HG03196 (cell line): ENCODE measurements around the gene ZNF213.

Source experiments
- ATAC-seq: cut with Tn5 transposase; IDR thresholded peaks from one replicate; pipeline ENCODE4 v1.9.1; 2021; ENCODE audit not compliant: unreplicated experiment

Gene ZNF213

DNA sequence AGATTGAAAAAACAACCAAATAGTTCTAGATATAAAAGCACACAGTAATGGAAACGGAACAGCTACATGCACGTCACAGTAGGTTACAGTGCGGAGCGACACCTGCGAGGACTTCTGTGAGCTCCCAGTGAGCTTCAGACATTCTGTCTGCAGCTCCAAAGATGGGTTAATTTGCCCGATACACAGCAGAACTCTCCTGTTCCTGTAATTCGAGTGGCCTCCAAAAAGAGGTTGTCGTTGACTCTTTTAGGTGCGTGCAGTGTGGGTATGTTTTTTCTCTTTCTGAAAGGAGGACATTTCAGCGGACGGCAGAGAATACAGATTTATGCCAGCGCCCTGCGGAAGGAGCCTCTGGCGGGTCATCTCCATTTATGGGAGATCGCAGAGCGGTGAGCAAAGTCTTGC is 56.1 kb downstream of the ZNF213 start:
- no peak for ATAC-seq
